Type B pancreatic cell (in vitro differentiated cells): ENCODE measurements around the gene INTS15. TPM values are rescaled to one million over a fixed set of nuclear protein-coding genes. Genes with fewer than 3 reads are reported as not detected.
A peak's percentile ranks its signal among the peaks of the same experiment; 100 is the strongest.

ENCODE experiments used
- DNase-seq: peaks from one replicate; pipeline ENCODE4 v3.0.0; 2021; ENCODE audit warnings: mixed read lengths; ENCODE audit not compliant: unreplicated experiment; ENCODE audit errors: extremely low spot score
- H3K27ac Mint-ChIP-seq: 2 replicates; pipeline ENCODE4 v1.8.0; 2021; ENCODE audit warnings: mild to moderate bottlenecking, mixed read lengths
- H3K27me3 Mint-ChIP-seq: 2 replicates; pipeline ENCODE4 v1.8.0; 2021; ENCODE audit warnings: mixed read lengths
- H3K36me3 Mint-ChIP-seq: 2 replicates; pipeline ENCODE4 v1.8.0; 2021; ENCODE audit warnings: mixed read lengths
- H3K4me1 Mint-ChIP-seq: one replicate; pipeline ENCODE4 v1.8.0; 2021; ENCODE audit warnings: mixed read lengths; ENCODE audit not compliant: unreplicated experiment
- H3K4me3 Mint-ChIP-seq: 2 replicates; pipeline ENCODE4 v1.8.0; 2021; ENCODE audit warnings: mild to moderate bottlenecking, mixed read lengths
- H3K9me3 Mint-ChIP-seq: 2 replicates; pipeline ENCODE4 v1.8.0; 2021; ENCODE audit warnings: mixed read lengths
- total RNA-seq: library from RNA; stranded (reverse); gene quantifications from 2 replicates; pipeline ENCODE4 v1.2.1, GENCODE V29; 2021; ENCODE audit warnings: low replicate concordance
- TF ChIP-seq, protein P1 (sequence below): fragments of 200-600 bp; sonication (generic); conservative IDR thresholded peaks from 2 replicates; pipeline ENCODE4 v1.5.0; 2021; ENCODE audit warnings: antibody characterized with exemption, mild to moderate bottlenecking

The INTS15 gene
- total RNA-seq, 1 donor from 2014 or later, result 44.1 TPM

DNA sequence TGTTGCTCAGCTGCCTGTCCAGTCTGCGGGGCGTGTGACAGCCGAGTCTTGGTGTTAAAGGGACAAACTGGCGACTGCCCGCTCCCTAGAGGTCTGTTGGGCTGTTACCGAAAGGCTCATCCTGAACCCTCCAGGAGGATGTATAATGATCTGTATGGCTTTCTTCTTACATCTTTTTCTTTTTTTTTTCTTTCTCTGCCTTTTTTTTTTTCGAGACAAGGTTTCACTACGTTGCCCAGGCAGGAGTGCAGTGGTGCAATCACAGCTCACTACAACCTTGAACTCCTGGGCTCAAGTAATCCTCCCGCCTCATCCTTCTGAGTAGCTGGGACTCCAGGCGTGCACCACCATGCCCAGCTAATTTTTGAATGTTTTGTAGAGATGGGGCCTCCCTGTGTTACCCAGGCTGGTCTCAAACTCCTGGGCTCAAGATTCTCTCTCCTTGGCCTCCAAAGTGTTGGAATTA lies 857 bp downstream of the INTS15 start:
- peaks cover 16% of the 10 kb centered on the region for H3K36me3 Mint-ChIP-seq
- DNase-seq, result no peak
- peaks cover 5% of the 10 kb centered on the region for H3K4me1 Mint-ChIP-seq
- peak overlapping the region; percentile 94 for H3K4me3 Mint-ChIP-seq
- H3K9me3 Mint-ChIP-seq, result no peaks in the 10 kb centered on the region
- H3K27me3 Mint-ChIP-seq, result no peaks in the 10 kb centered on the region
- TF ChIP-seq, protein P1, sequence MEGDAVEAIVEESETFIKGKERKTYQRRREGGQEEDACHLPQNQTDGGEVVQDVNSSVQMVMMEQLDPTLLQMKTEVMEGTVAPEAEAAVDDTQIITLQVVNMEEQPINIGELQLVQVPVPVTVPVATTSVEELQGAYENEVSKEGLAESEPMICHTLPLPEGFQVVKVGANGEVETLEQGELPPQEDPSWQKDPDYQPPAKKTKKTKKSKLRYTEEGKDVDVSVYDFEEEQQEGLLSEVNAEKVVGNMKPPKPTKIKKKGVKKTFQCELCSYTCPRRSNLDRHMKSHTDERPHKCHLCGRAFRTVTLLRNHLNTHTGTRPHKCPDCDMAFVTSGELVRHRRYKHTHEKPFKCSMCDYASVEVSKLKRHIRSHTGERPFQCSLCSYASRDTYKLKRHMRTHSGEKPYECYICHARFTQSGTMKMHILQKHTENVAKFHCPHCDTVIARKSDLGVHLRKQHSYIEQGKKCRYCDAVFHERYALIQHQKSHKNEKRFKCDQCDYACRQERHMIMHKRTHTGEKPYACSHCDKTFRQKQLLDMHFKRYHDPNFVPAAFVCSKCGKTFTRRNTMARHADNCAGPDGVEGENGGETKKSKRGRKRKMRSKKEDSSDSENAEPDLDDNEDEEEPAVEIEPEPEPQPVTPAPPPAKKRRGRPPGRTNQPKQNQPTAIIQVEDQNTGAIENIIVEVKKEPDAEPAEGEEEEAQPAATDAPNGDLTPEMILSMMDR, result peak; percentile 18
- H3K27ac Mint-ChIP-seq, result peak overlapping the region; percentile 91

DNA sequence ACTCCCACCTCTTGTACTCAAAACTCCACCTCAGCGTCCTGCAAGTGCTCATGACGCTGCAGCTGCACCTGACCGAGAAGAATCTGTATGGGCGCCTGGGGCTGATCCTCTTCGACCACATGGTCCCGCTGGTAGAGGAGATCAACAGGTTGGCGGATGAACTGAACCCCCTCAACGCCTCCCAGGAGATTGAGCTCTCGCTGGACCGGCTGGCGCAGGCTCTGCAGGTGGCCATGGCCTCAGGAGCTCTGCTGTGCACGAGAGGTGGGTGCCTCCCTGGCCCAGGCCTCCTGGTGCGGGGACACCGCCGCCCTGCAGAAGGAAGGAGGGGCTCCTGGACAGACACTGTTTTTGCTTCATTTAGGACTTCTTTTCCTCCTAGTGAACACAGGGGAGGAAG lies 10.3 kb downstream of the INTS15 start:
- DNase-seq, result no peak
- Mint-ChIP-seq H3K27ac (no peak overlapping the region), H3K4me1 (no peaks in the 10 kb centered on the region), H3K27me3 (no peaks in the 10 kb centered on the region), H3K9me3 (no peaks in the 10 kb centered on the region), H3K36me3 (peaks cover 19% of the 10 kb centered on the region), H3K4me3 (no peak overlapping the region)
- TF ChIP-seq, protein P1, result no peak

DNA sequence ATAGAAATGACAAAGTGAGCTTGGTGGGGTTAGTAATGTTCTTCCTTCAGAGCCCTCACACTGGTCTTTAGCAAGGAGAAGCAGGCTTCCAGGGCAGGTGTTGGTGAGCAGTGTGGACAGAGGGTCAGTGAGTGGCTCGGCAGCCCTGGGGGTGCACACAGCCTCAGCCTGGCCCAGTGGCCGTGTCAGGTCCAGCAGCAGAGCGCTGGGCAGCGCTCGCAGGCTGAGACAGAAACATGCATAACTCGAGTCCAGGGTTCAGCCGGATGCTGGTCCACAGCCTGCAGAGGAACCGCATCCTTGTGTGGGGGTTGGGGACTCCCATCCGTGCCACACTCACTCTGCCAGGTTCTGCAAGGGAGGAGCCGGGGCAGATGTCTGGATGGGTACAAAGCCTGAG lies 14.6 kb downstream of the INTS15 start:
- TF ChIP-seq, protein P1, result no peak
- H3K4me3 Mint-ChIP-seq, result no peak overlapping the region
- no peak for DNase-seq
- peaks cover 12% of the 10 kb centered on the region for H3K36me3 Mint-ChIP-seq
- no peaks in the 10 kb centered on the region for H3K9me3 Mint-ChIP-seq
- H3K27ac Mint-ChIP-seq, result no peak overlapping the region
- no peaks in the 10 kb centered on the region for H3K27me3 Mint-ChIP-seq
- no peaks in the 10 kb centered on the region for H3K4me1 Mint-ChIP-seq

DNA sequence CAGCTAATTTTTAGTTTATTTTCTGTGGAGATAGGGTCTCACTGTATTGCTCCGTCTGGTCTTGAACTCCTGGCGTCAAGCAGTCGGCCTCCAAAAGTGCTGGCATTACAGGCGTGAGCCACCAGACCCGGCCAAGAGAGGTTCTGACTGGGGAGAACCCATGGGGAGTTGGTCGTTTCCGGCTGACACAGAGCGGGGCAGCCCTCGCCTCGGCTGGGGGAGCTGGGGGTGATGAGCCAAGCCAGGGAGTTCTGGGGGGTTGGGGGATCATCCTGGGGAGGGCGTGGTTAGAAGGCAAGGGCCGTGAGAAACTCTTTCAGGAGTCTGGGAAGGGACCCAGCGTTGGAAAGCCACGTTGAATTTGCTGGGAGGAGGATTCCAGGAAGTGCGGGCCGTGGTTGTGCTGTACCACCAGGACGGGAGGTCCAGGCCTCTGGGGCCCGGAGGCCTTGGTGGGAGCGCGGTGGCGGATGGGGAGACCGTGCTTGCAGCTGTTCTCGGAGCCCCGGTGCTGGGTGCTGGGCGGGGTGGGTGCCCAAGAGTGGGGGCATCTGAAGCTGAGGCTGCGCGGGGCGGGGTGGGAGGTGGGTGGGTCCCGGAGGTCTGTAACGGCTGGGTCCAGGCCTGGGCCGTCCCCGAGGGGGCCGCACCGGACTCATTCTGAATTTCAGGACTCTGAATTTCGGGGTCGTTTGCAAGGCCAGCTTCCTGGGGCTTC lies 17.2 kb downstream of the INTS15 start:
- Mint-ChIP-seq H3K27me3 (no peaks in the 10 kb centered on the region), H3K36me3 (peaks cover 10% of the 10 kb centered on the region), H3K4me1 (no peaks in the 10 kb centered on the region), H3K9me3 (no peaks in the 10 kb centered on the region), H3K4me3 (no peak overlapping the region), H3K27ac (no peak overlapping the region)
- no peak for DNase-seq
- TF ChIP-seq, protein P1, result no peak

DNA sequence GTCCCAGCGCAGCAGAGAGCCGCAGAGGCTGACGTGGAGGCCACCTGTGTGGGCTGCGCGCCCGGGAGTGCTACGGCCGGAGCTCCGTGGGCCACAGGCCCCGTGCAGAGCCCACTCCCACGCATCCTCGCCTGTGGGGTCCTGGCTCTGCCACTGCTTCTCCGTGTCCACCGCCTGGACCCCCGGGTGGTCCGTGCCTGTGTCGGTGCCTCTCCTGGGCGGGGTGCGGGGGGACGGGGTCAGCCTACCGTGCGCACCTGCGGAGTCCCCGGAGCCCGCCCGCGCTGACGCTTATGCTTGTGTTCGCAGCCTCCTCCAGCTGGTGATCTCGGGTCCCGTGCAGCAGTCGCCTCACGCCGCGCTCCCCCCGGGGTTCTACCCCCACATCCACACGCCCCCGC lies 17.8 kb downstream of the INTS15 start:
- Mint-ChIP-seq H3K4me3 (no peak overlapping the region), H3K27ac (no peak overlapping the region), H3K36me3 (peaks cover 7% of the 10 kb centered on the region), H3K27me3 (no peaks in the 10 kb centered on the region), H3K4me1 (no peaks in the 10 kb centered on the region), H3K9me3 (no peaks in the 10 kb centered on the region)
- TF ChIP-seq, protein P1, result no peak
- no peak for DNase-seq
